ENCODE data around the gene RBM33. TPM values are rescaled to one million over a fixed set of nuclear protein-coding genes. Genes with fewer than 3 reads are reported as not detected.

Gene RBM33
- total and polyA plus RNA-seq, 2 of the 13 experiments (the other 11 are each of a cell fraction or from before 2014, with no cell fraction given): 12.4 to 28.9 TPM

DNA sequence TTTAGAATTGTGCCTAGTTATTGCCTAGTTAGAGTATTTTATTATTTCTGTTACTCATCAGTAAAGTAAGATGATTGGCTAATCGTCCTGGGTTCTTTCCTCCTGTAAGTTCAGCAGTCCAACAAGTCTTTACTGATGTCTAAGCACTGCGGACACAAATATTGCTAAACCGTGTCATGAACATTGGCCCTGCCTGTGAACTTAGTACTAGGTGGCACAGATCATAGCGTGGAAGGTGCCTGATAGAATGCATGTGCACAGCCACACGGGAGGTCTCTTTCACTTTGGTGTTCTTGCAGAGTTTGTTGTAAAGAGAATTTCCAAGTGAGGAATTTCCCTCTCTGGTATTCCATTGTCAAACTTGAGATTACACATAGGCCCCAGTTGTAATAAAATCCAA lies 38.0 kb downstream of the RBM33 start (continued):
- TF ChIP-seq AGO1 (IDR thresholded peaks at IDR 0.05; ENCODE audit: low read depth, low read length, poor library complexity, severe bottlenecking) (no peak), BRD4 (CRISPR knock-in tag; IDR thresholded peaks at IDR 0.05) (no peak), ZFP36L2 (CRISPR knock-in tag; IDR thresholded peaks at IDR 0.05) (no peak), DR1 (CRISPR knock-in tag; IDR thresholded peaks at IDR 0.05) (no peak), NCOA5 (CRISPR knock-in tag; IDR thresholded peaks at IDR 0.05) (no peak), TSC22D2 (CRISPR knock-in tag; IDR thresholded peaks at IDR 0.05; ENCODE audit: borderline replicate concordance) (no peak), HMGA1 (CRISPR knock-in tag; conservative IDR thresholded peaks at IDR 0.05) (no peak), MAFG (CRISPR knock-in tag; IDR thresholded peaks at IDR 0.05) (no peak), NFE2L2 (IDR thresholded peaks at IDR 0.05; ENCODE audit: low read length) (no peak), ZNF350 (CRISPR knock-in tag; IDR thresholded peaks at IDR 0.05; ENCODE audit: borderline replicate concordance, low read depth) (no peak), ZFX (CRISPR knock-in tag; IDR thresholded peaks at IDR 0.05; ENCODE audit: low read depth) (peak; percentile 30; the same call in 1 of the 2 replicates), EED (CRISPR knock-in tag; IDR thresholded peaks at IDR 0.05) (no peak), ZNF7 (CRISPR knock-in tag; IDR thresholded peaks at IDR 0.05) (0 out of 2 replicates have a peak, but pooled peaks have one; percentile 25), IKZF4 (CRISPR knock-in tag; IDR thresholded peaks at IDR 0.05; ENCODE audit: borderline replicate concordance, low read depth, not compliant biosample characterization) (no peak), ZNF484 (CRISPR knock-in tag; IDR thresholded peaks at IDR 0.05; ENCODE audit: borderline replicate concordance, low read depth) (no peak)
- TF ChIP-seq, protein P1, sequence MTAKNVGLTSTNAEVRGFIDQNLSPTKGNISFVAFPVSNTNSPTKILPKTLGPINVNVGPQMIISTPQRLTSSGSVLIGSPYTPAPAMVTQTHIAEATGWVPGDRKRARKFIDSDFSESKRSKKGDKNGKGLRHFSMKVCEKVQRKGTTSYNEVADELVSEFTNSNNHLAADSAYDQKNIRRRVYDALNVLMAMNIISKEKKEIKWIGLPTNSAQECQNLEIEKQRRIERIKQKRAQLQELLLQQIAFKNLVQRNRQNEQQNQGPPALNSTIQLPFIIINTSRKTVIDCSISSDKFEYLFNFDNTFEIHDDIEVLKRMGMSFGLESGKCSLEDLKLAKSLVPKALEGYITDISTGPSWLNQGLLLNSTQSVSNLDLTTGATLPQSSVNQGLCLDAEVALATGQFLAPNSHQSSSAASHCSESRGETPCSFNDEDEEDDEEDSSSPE (CRISPR knock-in tag; IDR thresholded peaks at IDR 0.05): no peak
- TF ChIP-seq, protein P2, sequence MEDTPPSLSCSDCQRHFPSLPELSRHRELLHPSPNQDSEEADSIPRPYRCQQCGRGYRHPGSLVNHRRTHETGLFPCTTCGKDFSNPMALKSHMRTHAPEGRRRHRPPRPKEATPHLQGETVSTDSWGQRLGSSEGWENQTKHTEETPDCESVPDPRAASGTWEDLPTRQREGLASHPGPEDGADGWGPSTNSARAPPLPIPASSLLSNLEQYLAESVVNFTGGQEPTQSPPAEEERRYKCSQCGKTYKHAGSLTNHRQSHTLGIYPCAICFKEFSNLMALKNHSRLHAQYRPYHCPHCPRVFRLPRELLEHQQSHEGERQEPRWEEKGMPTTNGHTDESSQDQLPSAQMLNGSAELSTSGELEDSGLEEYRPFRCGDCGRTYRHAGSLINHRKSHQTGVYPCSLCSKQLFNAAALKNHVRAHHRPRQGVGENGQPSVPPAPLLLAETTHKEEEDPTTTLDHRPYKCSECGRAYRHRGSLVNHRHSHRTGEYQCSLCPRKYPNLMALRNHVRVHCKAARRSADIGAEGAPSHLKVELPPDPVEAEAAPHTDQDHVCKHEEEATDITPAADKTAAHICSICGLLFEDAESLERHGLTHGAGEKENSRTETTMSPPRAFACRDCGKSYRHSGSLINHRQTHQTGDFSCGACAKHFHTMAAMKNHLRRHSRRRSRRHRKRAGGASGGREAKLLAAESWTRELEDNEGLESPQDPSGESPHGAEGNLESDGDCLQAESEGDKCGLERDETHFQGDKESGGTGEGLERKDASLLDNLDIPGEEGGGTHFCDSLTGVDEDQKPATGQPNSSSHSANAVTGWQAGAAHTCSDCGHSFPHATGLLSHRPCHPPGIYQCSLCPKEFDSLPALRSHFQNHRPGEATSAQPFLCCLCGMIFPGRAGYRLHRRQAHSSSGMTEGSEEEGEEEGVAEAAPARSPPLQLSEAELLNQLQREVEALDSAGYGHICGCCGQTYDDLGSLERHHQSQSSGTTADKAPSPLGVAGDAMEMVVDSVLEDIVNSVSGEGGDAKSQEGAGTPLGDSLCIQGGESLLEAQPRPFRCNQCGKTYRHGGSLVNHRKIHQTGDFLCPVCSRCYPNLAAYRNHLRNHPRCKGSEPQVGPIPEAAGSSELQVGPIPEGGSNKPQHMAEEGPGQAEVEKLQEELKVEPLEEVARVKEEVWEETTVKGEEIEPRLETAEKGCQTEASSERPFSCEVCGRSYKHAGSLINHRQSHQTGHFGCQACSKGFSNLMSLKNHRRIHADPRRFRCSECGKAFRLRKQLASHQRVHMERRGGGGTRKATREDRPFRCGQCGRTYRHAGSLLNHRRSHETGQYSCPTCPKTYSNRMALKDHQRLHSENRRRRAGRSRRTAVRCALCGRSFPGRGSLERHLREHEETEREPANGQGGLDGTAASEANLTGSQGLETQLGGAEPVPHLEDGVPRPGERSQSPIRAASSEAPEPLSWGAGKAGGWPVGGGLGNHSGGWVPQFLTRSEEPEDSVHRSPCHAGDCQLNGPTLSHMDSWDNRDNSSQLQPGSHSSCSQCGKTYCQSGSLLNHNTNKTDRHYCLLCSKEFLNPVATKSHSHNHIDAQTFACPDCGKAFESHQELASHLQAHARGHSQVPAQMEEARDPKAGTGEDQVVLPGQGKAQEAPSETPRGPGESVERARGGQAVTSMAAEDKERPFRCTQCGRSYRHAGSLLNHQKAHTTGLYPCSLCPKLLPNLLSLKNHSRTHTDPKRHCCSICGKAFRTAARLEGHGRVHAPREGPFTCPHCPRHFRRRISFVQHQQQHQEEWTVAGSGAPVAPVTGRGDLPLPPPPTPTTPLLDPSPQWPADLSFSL (CRISPR knock-in tag; IDR thresholded peaks at IDR 0.05): no peak
- TF ChIP-seq, protein P3, sequence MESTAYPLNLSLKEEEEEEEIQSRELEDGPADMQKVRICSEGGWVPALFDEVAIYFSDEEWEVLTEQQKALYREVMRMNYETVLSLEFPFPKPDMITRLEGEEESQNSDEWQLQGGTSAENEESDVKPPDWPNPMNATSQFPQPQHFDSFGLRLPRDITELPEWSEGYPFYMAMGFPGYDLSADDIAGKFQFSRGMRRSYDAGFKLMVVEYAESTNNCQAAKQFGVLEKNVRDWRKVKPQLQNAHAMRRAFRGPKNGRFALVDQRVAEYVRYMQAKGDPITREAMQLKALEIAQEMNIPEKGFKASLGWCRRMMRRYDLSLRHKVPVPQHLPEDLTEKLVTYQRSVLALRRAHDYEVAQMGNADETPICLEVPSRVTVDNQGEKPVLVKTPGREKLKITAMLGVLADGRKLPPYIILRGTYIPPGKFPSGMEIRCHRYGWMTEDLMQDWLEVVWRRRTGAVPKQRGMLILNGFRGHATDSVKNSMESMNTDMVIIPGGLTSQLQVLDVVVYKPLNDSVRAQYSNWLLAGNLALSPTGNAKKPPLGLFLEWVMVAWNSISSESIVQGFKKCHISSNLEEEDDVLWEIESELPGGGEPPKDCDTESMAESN (CRISPR knock-in tag; conservative IDR thresholded peaks at IDR 0.05): peak; percentile 57; the same call in 1 of the 2 replicates
- TF ChIP-seq, protein P4, sequence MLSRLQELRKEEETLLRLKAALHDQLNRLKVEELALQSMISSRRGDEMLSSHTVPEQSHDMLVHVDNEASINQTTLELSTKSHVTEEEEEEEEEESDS (CRISPR knock-in tag; IDR thresholded peaks at IDR 0.05; ENCODE audit: borderline replicate concordance): no peak
- TF ChIP-seq, protein P5, sequence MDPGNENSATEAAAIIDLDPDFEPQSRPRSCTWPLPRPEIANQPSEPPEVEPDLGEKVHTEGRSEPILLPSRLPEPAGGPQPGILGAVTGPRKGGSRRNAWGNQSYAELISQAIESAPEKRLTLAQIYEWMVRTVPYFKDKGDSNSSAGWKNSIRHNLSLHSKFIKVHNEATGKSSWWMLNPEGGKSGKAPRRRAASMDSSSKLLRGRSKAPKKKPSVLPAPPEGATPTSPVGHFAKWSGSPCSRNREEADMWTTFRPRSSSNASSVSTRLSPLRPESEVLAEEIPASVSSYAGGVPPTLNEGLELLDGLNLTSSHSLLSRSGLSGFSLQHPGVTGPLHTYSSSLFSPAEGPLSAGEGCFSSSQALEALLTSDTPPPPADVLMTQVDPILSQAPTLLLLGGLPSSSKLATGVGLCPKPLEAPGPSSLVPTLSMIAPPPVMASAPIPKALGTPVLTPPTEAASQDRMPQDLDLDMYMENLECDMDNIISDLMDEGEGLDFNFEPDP (CRISPR knock-in tag; conservative IDR thresholded peaks at IDR 0.05): no peak
